NOMO-1 treated with dmso at 0.1 percent for 144 hours (cell line): ENCODE measurements around the gene CFC1.
"Not testable (repeated sequence)": the region's sequence is repeated elsewhere in the genome, so short reads cannot be mapped to it uniquely, and the experiment has no call there.

ENCODE experiments used
- DNase-seq: peaks from one replicate; lab custom pipeline; 2025; ENCODE audit not compliant: unreplicated experiment; lab: John Stamatoyannopoulos, UW

CFC1 gene

DNA sequence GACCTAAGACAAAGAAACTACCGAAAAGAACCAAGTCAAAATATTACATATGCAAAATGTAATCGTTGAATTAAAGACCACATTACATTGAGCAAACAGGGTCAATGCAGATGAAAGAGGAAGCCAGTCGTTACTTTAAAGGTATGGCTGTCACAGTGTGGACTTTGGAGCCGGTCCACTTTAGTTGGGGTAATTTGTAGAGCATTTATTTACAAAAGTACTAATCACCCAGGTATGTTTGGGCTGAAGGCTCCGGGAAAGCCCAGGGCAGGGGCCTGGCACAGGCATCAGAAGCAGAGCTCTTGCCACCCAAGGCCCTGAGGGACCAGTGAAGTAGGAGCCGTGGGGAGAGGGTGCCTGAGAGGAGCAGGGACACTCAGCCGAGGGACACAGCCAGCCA is 15.8 kb downstream of the CFC1 start:
- DNase-seq, result not testable (repeated sequence)

DNA sequence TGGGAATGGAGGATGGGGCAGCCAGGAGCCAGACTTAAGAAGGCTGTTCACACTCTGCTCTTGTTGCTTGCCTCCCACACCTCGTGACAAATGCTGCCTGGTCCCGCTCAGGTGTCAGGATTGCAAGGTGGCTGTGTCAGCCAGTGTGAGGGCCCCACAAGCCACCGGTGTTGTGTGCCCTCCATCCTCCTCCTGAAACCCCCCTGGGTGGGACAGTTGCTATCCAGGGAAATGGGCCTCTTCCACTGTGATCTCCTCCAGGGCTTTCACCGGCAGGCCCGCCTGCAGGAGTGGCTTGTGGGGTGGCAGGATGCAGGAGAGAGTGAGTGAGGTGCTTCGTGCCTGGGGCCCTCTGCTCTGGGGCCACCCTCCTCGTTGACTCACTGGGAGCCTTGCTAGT is 16.4 kb downstream of the CFC1 start:
- DNase-seq, result not testable (repeated sequence)

DNA sequence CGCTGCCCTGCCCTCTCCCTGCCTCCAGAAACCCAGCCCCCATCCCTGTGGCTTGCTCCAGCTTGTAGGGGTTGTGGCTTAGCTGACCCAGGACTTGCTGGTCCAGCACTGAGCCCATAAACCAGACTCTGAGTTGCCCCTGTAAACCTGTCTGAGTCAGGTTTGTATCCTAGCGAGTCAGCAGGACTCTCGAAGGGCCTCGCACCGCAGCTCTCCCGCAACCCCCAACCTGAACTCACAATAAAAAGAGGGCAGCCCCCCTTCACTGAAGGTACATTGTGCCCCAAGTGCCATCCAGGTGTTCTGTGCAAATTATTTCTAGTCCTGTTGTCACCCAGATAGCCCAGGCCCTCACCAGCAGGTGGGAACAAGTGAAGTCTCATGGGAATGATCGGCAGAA is 17.9 kb downstream of the CFC1 start:
- DNase-seq, result not testable (repeated sequence)

DNA sequence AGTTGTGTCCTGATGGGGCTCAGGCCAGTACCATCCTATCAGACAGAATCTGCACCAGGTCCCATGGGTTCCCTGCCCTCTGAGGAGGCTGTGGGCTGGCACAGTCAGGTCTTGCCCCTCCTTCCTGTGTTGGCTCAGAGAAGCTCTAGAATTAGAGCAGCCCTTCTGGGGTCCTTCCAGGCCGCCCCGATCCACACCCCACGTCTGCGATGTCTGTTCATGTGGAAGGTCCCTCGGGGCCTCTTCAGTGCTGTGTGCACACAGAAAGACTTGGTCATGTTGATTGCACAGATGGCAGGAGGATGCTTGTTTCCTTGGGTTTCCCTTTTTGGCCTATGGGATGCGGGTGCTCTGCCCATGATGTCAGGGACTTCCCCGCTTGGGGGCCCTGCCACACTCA is 20.3 kb downstream of the CFC1 start:
- DNase-seq, result not testable (repeated sequence)

DNA sequence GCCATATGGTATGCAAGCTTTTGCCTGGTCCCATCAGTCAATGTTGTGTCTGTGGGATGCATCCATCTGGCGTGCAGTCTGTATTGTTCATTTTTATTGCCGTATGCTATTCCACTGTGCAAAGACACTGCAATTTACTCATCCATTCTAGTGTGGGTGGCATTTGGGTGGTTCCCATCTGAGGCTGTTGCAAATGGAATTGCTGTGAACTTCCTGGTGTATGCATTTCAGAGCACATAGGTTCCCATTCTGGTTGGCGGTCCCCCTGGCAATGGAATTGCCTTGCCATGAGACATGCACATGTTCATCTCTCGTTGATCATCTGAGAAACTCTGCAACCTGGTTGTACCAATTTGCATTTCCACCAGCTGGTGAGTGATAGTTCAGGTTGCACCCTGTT is 21.8 kb downstream of the CFC1 start:
- DNase-seq, result not testable (repeated sequence)

DNA sequence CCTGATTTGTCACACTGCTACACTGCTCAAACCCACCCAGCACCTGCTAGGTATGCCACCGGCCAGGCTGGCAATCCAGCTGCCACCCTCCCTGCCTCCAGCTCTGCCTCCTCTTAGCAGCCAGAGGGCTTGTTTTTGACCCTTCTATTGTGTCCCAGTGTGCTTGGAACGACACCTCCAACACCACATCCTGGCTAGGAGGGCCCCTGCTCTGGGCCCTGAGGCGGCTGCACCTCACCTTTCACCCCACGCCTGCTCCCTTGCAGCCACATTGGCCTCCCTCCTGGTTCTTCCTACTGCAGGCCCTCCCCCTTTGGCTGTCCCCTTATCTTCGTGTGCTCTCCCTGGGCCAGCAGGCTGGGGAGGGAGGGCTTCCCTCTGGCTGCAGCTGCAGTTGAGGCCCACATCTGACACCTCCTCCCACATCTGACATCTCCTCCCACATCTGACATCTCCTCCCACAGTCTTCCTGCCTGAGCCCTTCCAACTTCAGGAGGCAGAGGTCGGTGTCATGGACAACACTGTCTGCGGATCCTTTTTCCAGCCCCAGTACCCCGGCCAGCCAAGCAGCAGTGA is 23.1 kb downstream of the CFC1 start:
- not testable (repeated sequence) for DNase-seq

DNA sequence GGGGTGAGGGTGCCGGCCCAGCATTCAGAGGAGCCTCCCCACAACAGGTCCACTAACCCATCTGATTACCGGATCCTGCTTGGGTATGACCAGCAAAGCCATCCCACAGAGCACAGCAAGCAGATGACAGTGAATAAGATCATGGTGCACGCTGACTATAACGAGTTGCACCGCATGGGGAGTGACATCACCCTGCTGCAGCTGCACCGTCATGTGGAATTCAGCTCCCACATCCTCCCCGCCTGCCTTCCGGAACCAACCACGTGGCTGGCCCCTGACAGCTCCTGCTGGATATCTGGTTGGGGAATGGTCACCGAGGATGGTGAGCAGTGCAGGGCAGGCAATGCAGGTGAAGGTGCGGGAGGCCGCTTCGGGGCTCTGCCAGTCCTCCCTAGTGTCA is 25.1 kb downstream of the CFC1 start:
- DNase-seq, result not testable (repeated sequence)

DNA sequence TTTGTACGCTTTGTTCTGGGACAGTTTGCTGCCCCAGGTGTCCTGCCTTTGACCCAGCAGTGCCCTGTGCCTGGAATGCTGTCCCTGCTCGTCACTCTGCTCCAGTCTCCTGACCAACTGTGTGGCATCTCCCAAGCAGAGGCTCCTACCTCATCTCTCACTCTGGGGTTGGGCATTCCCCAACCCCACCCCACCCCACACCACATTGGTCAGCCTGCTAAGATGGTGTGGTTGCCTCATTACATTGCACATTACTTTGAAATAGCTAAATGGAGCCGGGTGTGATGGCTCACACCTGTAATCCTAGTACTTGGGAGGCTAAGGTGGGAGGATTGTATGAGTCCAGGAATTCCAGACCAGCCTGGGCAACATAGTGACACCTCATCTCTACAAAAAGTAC is 27.4 kb downstream of the CFC1 start:
- DNase-seq, result not testable (repeated sequence)

DNA sequence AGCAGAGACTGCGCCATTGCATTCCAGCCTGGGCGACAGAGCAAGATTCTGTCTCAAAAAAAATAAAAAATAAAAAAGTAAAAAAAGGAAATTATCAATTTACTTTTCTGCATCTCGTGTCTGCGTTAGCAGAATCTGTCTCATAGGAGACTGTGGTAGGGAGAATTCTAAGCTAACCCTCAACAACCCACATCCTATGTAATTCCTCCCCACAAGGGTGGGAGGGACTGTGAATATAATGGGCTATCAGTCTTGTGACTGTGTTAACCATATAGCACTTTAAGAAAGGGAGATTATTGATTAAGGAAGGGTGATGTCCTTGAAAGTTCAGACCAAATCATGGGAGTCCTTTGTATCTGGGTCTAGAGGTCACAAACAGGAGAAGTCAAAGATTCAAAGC is 33.2 kb downstream of the CFC1 start:
- not testable (repeated sequence) for DNase-seq

DNA sequence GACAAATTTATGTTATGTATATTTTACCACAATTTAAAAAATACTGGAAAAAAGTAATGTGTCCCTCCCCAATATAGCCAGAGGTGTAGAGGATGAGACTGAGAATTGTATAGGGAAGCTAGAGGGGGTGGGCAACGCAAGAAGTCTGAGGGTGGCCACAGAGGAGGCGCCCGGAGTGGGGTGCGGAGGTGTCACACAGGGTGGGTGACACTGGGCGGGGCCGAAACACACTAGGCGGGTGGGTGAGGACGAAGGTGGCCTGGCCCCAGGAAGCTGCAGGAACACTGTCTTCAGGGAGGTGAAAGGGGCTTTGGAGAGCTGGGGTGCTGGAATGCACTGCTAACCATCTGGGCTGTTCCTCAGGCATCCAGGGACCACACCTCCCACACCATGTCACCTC is 42.9 kb downstream of the CFC1 start:
- DNase-seq, result not testable (repeated sequence)

DNA sequence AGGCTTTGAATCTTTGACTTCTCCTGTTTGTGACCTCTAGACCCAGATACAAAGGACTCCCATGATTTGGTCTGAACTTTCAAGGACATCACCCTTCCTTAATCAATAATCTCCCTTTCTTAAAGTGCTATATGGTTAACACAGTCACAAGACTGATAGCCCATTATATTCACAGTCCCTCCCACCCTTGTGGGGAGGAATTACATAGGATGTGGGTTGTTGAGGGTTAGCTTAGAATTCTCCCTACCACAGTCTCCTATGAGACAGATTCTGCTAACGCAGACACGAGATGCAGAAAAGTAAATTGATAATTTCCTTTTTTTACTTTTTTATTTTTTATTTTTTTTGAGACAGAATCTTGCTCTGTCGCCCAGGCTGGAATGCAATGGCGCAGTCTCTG is 45.2 kb downstream of the CFC1 start:
- not testable (repeated sequence) for DNase-seq

DNA sequence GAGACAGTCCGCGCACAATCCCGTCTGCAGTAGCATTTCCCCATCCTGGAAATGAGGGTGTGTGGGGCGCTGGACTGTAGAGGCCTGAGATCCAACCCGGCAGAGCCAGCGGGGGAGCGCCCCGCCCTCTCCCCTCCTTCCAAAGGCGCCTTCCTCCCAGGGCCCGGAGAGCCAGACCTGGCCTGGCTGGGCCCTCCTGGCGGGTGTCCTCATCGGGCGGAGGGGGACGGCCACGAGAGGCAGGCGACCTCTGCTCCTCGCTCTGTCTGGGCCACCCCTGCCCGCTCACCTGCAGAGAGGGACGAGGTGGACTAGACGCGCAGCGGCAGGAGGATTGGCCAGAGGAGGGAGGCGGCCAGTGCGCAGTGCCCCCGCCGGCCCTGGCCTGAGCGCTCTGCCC is 49.9 kb downstream of the CFC1 start:
- not testable (repeated sequence) for DNase-seq

DNA sequence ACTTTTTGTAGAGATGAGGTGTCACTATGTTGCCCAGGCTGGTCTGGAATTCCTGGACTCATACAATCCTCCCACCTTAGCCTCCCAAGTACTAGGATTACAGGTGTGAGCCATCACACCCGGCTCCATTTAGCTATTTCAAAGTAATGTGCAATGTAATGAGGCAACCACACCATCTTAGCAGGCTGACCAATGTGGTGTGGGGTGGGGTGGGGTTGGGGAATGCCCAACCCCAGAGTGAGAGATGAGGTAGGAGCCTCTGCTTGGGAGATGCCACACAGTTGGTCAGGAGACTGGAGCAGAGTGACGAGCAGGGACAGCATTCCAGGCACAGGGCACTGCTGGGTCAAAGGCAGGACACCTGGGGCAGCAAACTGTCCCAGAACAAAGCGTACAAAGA is 51.0 kb downstream of the CFC1 start:
- DNase-seq, result not testable (repeated sequence)

DNA sequence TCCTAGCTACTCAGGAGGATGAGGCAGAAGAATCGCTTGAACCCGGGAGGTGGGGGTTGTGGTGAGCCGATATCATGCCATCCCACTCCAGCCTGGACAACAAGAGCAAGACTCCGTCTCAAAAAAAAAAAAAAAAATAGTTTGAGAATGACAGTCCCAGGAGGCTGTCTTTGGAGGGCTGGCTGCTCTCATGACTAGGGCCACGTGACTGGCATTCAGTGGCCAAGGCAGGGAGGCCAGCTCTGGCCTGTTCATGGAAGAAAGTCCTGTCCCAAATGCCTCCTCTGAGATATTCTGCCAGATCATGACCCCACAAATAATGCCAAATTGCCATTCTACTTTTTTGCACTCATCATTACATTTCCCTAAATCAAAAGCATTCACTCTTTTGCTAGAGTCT is 54.4 kb downstream of the CFC1 start:
- DNase-seq, result not testable (repeated sequence)

DNA sequence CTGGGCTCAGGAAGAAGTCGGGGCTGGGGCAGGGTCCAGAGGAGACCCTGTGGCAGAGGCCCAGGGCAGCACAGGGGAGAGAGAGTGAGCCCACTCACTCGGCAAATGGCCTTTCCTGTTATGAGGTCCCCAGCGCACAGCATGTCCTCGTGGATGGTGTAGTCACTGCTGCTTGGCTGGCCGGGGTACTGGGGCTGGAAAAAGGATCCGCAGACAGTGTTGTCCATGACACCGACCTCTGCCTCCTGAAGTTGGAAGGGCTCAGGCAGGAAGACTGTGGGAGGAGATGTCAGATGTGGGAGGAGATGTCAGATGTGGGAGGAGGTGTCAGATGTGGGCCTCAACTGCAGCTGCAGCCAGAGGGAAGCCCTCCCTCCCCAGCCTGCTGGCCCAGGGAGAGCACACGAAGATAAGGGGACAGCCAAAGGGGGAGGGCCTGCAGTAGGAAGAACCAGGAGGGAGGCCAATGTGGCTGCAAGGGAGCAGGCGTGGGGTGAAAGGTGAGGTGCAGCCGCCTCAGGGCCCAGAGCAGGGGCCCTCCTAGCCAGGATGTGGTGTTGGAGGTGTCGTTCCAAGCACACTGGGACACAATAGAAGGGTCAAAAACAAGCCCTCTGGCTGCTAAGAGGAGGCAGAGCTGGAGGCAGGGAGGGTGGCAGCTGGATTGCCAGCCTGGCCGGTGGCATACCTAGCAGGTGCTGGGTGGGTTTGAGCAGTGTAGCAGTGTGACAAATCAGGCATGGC is 55.4 kb downstream of the CFC1 start:
- not testable (repeated sequence) for DNase-seq

DNA sequence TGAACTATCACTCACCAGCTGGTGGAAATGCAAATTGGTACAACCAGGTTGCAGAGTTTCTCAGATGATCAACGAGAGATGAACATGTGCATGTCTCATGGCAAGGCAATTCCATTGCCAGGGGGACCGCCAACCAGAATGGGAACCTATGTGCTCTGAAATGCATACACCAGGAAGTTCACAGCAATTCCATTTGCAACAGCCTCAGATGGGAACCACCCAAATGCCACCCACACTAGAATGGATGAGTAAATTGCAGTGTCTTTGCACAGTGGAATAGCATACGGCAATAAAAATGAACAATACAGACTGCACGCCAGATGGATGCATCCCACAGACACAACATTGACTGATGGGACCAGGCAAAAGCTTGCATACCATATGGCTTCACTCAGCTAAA is 56.6 kb downstream of the CFC1 start:
- not testable (repeated sequence) for DNase-seq
